Neutrophil (primary cell): ENCODE data around the gene OR4B1.

Experiments used
- H3K27ac ChIP-seq: fragments of 200-600 bp; sonication (generic); 2 replicates; pipeline ENCODE4 v1.5.1; 2016; ENCODE audit warnings: mild to moderate bottlenecking, moderate library complexity
- H3K27me3 ChIP-seq: fragments of 200-600 bp; sonication (generic); 2 replicates; pipeline ENCODE4 v1.6.0; 2016; ENCODE audit warnings: mild to moderate bottlenecking
- H3K36me3 ChIP-seq: fragments of 200-600 bp; sonication (generic); 2 replicates; pipeline ENCODE4 v1.5.1; 2017
- H3K4me1 ChIP-seq, 2 experiments: fragments of 200-600 bp in 1 of 2; sonication (generic) in 1 of 2; 1 replicate in 1 of 2; 2 replicates in 1 of 2; pipeline versions ENCODE4 v1.5.1 to v1.6.1; 2013 to 2016; ENCODE audit warnings: low read depth in 1 of 2, low read length in 1 of 2, mild to moderate bottlenecking in 1 of 2, moderate library complexity in 1 of 2; ENCODE audit not compliant: control insufficient read depth in 1 of 2, insufficient read depth in 1 of 2
- H3K4me3 ChIP-seq, 2 experiments: fragments of 200-600 bp in 1 of 2; sonication (generic) in 1 of 2; 1 replicate in 1 of 2; 2 replicates in 1 of 2; pipeline ENCODE4 v1.5.1; 2013 to 2016; ENCODE audit warnings: low read depth in 1 of 2, low read length in 1 of 2, mild to moderate bottlenecking in 1 of 2, moderate library complexity in 1 of 2
- H3K9me3 ChIP-seq: fragments of 200-600 bp; sonication (generic); 2 replicates; pipeline ENCODE4 v1.5.1; 2016
- TF ChIP-seq, protein P1 (sequence below): fragments of 200-600 bp; sonication (generic); IDR thresholded peaks from 2 replicates; pipeline ENCODE4 v1.5.1; 2016; ENCODE audit warnings: antibody characterized with exemption

OR4B1 gene

GRCh38 chr11:48170241-48171233 lies 46.1 kb upstream of the OR4B1 start:
- Histone ChIP-seq H3K4me3 (no peak overlapping the region), H3K36me3 (peaks cover 50% of the 10 kb centered on the region), H3K4me1 (peaks cover 0 to 3% of the 10 kb centered on the region in 2 experiments), H3K27me3 (no peaks in the 10 kb centered on the region), H3K9me3 (no peaks in the 10 kb centered on the region), H3K27ac (peak overlapping the region; percentile 39)
- TF ChIP-seq, protein P1, sequence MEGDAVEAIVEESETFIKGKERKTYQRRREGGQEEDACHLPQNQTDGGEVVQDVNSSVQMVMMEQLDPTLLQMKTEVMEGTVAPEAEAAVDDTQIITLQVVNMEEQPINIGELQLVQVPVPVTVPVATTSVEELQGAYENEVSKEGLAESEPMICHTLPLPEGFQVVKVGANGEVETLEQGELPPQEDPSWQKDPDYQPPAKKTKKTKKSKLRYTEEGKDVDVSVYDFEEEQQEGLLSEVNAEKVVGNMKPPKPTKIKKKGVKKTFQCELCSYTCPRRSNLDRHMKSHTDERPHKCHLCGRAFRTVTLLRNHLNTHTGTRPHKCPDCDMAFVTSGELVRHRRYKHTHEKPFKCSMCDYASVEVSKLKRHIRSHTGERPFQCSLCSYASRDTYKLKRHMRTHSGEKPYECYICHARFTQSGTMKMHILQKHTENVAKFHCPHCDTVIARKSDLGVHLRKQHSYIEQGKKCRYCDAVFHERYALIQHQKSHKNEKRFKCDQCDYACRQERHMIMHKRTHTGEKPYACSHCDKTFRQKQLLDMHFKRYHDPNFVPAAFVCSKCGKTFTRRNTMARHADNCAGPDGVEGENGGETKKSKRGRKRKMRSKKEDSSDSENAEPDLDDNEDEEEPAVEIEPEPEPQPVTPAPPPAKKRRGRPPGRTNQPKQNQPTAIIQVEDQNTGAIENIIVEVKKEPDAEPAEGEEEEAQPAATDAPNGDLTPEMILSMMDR = no peak

DNA sequence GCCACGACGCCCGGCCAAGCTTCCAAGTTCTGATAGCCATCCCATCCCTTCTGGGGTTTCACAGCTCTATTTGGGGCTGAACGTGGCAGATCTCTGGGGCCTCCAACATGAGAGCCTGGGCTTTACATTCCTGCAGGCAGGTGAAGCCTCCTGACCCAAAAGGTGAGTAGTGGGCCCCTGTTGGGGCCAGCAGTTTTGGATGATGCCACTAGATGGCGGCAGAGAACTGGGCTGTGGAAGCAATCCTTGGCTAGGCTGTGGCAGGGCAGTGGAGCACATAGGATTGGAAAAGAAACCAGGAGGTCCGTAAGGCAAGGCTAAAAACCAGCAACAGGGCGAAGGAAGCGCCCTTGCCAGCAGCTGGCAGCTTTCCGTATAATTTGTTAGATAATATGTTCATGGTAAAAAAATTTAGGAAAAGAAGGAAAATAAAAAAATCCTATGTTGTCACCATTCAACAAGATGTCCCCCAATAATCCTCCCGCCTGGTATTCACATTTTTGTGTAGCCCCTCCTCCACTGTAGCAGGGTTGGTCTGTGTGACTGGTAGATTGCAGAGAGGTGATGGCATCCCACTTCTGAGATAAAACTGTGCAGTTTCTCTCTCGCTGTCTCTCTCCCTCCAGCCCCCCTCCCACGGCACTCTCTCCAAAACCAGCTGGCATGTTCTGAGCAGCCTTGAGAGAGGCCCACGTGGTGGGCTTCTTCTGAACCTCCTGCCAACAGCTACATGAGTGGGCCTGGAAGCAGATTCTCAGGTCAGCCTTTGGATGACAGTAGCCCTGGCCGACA lies 43.6 kb upstream of the OR4B1 start:
- Histone ChIP-seq H3K27me3 (peaks cover 20% of the 10 kb centered on the region), H3K4me3 (no peak overlapping the region), H3K27ac (no peak overlapping the region), H3K9me3 (no peaks in the 10 kb centered on the region), H3K4me1 (peaks cover 0 to 3% of the 10 kb centered on the region in 2 experiments), H3K36me3 (peaks cover 25% of the 10 kb centered on the region)
- TF ChIP-seq, protein P1 = peak; percentile 61

GRCh38 chr11:48177661-48178060 lies 38.9 kb upstream of the OR4B1 start:
- Histone ChIP-seq H3K4me1 (no peaks in the 10 kb centered on the region), H3K36me3 (no peaks in the 10 kb centered on the region), H3K4me3 (no peak overlapping the region), H3K27ac (no peak overlapping the region), H3K27me3 (peaks cover 35% of the 10 kb centered on the region), H3K9me3 (no peaks in the 10 kb centered on the region)
- TF ChIP-seq, protein P1 = no peak

DNA sequence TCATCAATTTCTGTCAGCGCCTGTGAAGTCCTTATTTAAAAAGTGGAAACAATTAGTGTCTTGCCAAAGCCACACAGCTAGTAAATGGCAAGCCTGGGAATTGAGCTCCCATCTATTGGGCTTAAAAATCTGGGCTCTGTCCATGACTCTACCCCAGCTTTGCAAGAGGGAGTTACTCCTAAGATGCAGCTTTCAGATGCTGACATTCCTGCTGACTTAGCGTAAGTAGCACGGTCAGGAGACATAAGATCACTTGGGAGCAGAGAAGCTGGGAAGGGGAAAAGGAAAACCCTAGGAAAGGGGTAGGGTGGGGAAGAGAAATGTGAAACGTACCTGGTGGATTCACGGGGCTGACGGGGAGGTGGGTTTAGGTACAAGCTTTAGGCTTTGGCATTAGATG lies 36.0 kb upstream of the OR4B1 start:
- H3K9me3 ChIP-seq = no peaks in the 10 kb centered on the region
- H3K27me3 ChIP-seq = peaks cover 43% of the 10 kb centered on the region
- H3K4me1 ChIP-seq = no peaks in the 10 kb centered on the region
- TF ChIP-seq, protein P1 = no peak
- no peak overlapping the region for H3K4me3 ChIP-seq
- no peak overlapping the region for H3K27ac ChIP-seq
- no peaks in the 10 kb centered on the region for H3K36me3 ChIP-seq

GRCh38 chr11:48182860-48183526 lies 33.6 kb upstream of the OR4B1 start:
- TF ChIP-seq, protein P1 = no peak
- H3K27ac ChIP-seq = no peak overlapping the region
- peaks cover 24% of the 10 kb centered on the region for H3K27me3 ChIP-seq
- no peaks in the 10 kb centered on the region for H3K9me3 ChIP-seq
- no peaks in the 10 kb centered on the region for H3K4me1 ChIP-seq
- no peak overlapping the region for H3K4me3 ChIP-seq
- no peaks in the 10 kb centered on the region for H3K36me3 ChIP-seq
